KMS-11 (cell line): ENCODE measurements around the gene FLAD1.

Source experiments
- H2AFZ ChIP-seq: fragments of 200-600 bp; sonication (generic); 2 replicates; pipeline ENCODE4 v1.6.1; 2016; ENCODE audit warnings: antibody characterized with exemption, mixed run types, low read depth
- H3K27ac ChIP-seq: fragments of 200-600 bp; sonication (generic); 2 replicates; pipeline ENCODE4 v1.6.1; 2016; ENCODE audit warnings: mild to moderate bottlenecking, mixed run types
- H3K27me3 ChIP-seq: fragments of 200-600 bp; sonication (generic); 2 replicates; pipeline ENCODE4 v1.6.1; 2017; ENCODE audit warnings: mild to moderate bottlenecking, low read depth, mixed run types, moderate library complexity; ENCODE audit not compliant: insufficient read depth
- H3K36me3 ChIP-seq: fragments of 200-600 bp; sonication (generic); 2 replicates; pipeline ENCODE4 v1.6.1; 2017; ENCODE audit warnings: mild to moderate bottlenecking, mixed run types; ENCODE audit not compliant: insufficient read depth
- H3K4me1 ChIP-seq: fragments of 200-600 bp; sonication (generic); 2 replicates; pipeline ENCODE4 v1.6.1; 2016; ENCODE audit warnings: mild to moderate bottlenecking, low read depth, mixed run types; ENCODE audit not compliant: poor library complexity, severe bottlenecking
- H3K4me2 ChIP-seq: fragments of 200-600 bp; sonication (generic); 2 replicates; pipeline ENCODE4 v1.7.0; 2016; ENCODE audit warnings: mild to moderate bottlenecking, mixed run types
- H3K4me3 ChIP-seq: fragments of 200-600 bp; sonication (generic); IDR thresholded peaks from 2 replicates; pipeline ENCODE4 v1.6.1; 2017; ENCODE audit warnings: low read depth, low read length, mixed read lengths; ENCODE audit not compliant: insufficient read depth
- H3K79me2 ChIP-seq: fragments of 200-600 bp; sonication (generic); 2 replicates; pipeline ENCODE4 v1.6.1; 2016; ENCODE audit warnings: low read depth, mixed run types; ENCODE audit not compliant: insufficient read depth
- H3K9ac ChIP-seq: fragments of 200-600 bp; sonication (generic); 2 replicates; pipeline ENCODE4 v1.6.1; 2016; ENCODE audit warnings: mild to moderate bottlenecking, mixed run types
- H4K20me1 ChIP-seq: fragments of 200-600 bp; sonication (generic); 2 replicates; pipeline ENCODE4 v1.6.1; 2016; ENCODE audit warnings: mild to moderate bottlenecking, mixed run types; ENCODE audit not compliant: insufficient read depth
- CTCF ChIP-seq: fragments of 200-600 bp; sonication (generic); conservative IDR thresholded peaks from 2 replicates; pipeline ENCODE4 v1.6.1; 2017; ENCODE audit warnings: low read depth, mild to moderate bottlenecking, antibody characterized with exemption, low read length, moderate library complexity, mixed read lengths

Gene FLAD1

DNA sequence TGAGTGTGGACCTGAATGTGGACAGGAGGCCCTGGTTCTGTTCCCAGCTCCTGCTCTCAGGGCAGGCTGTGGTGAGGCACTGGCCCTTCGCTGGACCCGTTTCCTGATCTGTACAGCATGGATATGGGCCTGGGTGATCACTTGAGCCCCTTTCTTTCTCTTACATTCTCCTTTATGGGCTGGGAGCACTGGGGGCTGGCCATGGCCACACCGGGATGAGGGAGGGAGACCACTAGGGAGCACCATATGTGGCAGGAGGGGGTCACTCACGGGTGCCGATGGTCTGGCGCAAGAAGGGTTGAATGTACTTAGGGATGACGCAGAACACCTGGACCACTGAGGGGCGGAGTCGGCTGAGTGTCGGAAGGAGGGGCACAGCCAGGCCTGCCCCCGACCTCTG, 47.8 kb downstream of the FLAD1 start:
- Histone ChIP-seq H3K9ac (no peak overlapping the region), H3K4me3 (no peak overlapping the region), H4K20me1 (no peaks in the 10 kb centered on the region), H3K79me2 (no peaks in the 10 kb centered on the region), H2AFZ (no peak overlapping the region), H3K4me2 (no peak overlapping the region), H3K27me3 (peaks cover 41% of the 10 kb centered on the region; the same call in 1 of the 2 replicates), H3K27ac (no peak overlapping the region), H3K36me3 (no peaks in the 10 kb centered on the region), H3K4me1 (no peaks in the 10 kb centered on the region)
- TF ChIP-seq CTCF: no peak

DNA sequence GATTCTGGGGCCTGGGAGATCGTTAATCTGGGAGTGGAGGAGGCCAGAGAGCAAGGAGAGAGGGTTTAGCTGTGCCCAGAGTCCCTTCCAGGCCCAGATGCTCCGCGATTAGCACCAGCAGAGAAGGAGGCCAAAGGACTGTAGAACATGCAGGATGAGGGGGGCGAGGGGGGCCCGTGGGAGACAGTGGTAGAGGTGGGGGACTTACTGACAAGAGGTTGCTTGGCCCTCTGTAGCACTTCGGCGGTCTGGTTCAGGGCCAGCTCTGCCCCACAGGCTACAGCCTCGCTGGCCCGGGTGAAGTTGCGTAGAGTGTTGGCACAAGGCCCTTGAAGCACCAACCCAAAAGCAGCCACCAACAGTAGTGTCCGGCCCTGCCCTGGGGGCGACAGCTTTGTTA, 49.7 kb downstream of the FLAD1 start:
- H3K79me2 ChIP-seq: no peaks in the 10 kb centered on the region
- no peak overlapping the region for H2AFZ ChIP-seq
- H3K27me3 ChIP-seq: peaks cover 41% of the 10 kb centered on the region; the same call in 1 of the 2 replicates
- no peak overlapping the region for H3K27ac ChIP-seq
- H4K20me1 ChIP-seq: no peaks in the 10 kb centered on the region
- H3K4me2 ChIP-seq: no peak overlapping the region
- H3K4me1 ChIP-seq: no peaks in the 10 kb centered on the region
- H3K9ac ChIP-seq: no peak overlapping the region
- TF ChIP-seq CTCF: no peak
- no peak overlapping the region for H3K4me3 ChIP-seq
- no peaks in the 10 kb centered on the region for H3K36me3 ChIP-seq

GRCh38 chr1:155033524-155033923, 50.4 kb downstream of the FLAD1 start, which contains the start of the genes DCST1 and DCST2:
Gene DCST1, plus strand, starts transcription at chr1:155033824. Its CDS starts 213 bp downstream, at chr1:155034037.
Gene DCST2, minus strand, starts transcription at chr1:155033781. Its CDS starts 80 bp downstream, at chr1:155033701.
- H2AFZ ChIP-seq: no peak within 1 kb of the TSS
- no peak within 1 kb of the TSS for H3K27ac ChIP-seq
- TF ChIP-seq CTCF: no peak
- H3K4me3 ChIP-seq: no peak within 1 kb of the TSS
- H3K36me3 ChIP-seq: no peaks in the 10 kb centered on the region
- no peaks in the 10 kb centered on the region for H3K79me2 ChIP-seq
- no peak within 1 kb of the TSS for H3K9ac ChIP-seq
- peaks cover 47% of the 10 kb centered on the region; the same call in 1 of the 2 replicates for H3K27me3 ChIP-seq
- H3K4me2 ChIP-seq: no peak within 1 kb of the TSS
- H4K20me1 ChIP-seq: no peaks in the 10 kb centered on the region
- H3K4me1 ChIP-seq: no peaks in the 10 kb centered on the region

DNA sequence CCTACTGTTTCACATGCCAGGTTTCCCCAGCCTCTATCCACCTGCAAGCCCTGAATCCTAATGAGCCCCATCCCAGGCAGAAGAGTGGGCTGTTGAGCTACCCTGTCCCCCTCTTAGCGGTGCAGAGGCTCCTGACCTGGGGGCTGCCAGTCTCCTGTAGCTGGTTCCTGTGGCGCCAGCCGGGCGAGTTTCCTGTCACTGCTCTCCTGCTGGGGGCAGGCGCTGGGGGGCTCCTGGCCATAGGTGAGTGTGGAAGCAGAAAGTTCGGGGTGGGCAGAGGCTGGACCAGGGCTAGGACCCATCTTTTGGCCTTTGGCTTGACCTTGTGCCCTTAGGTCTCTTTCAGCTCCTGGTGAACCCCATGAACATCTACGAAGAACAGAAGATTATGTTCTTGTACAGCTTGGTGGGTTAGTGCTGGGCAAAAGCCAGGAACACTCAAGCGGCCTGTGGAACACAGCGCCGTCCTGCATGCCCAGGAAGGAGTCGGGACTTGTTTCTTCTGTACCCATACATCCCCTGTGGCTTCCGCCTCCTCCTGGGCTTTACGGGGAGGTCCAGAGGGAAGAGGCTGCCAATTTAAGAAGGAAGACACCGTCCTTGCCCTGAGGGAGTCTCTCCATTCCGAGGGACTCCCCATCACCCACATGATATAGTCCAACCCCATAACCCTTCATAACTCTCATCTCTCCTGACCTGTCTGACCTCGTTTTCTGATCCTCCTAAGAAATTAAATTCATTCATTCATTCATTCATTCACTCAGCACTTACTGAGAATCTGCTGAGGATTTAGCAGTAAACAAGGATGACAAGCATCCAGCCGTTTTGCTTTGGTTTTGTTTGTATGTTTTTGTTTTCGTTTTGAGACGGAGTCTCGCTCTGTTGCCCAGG, 51.4 kb downstream of the FLAD1 start:
- H3K9ac ChIP-seq: no peak overlapping the region
- no peak for TF ChIP-seq CTCF
- H4K20me1 ChIP-seq: no peaks in the 10 kb centered on the region
- H3K4me2 ChIP-seq: no peak overlapping the region
- H3K79me2 ChIP-seq: no peaks in the 10 kb centered on the region
- H3K27ac ChIP-seq: no peak overlapping the region
- H3K36me3 ChIP-seq: no peaks in the 10 kb centered on the region
- no peak overlapping the region for H3K4me3 ChIP-seq
- H3K4me1 ChIP-seq: peaks cover 5% of the 10 kb centered on the region
- peaks cover 46% of the 10 kb centered on the region; the same call in 1 of the 2 replicates for H3K27me3 ChIP-seq
- H2AFZ ChIP-seq: no peak overlapping the region
